Measurements from ENCODE around the gene ADAMTSL1. TPM values are rescaled to one million over a fixed set of nuclear protein-coding genes. Genes with fewer than 3 reads are reported as not detected.

The ADAMTSL1 gene
- total and polyA plus RNA-seq, 2 donors (not counting 3 experiments of a cell fraction or from before 2014, with no cell fraction given): 15.0 to 18.4 TPM

- DNase-seq (ENCODE audit: low read depth, low spot score): no peak
- no peak overlapping the region for H3K4me3 ChIP-seq (replicated peaks in 1 of 3; ENCODE audit: insufficient read depth in 1 of 3, low read depth in 1 of 3, low read length in 3 of 3)
- H3K9me1 ChIP-seq (replicated peaks; ENCODE audit: control insufficient read depth, extremely low read depth, insufficient read depth, low read length): no peaks in the 10 kb centered on the region
- no peaks in the 10 kb centered on the region for H3K27me3 ChIP-seq (ENCODE audit: control insufficient read depth in 2 of 2, insufficient read depth in 2 of 2, low read length in 2 of 2)
- CTCF ChIA-PET: no interaction called here
- no peaks in the 10 kb centered on the region for H3K36me3 ChIP-seq (ENCODE audit: control insufficient read depth in 2 of 2, extremely low read depth in 1 of 2, insufficient read depth in 2 of 2, low read length in 2 of 2)
- no peak overlapping the region for H3K9ac ChIP-seq (replicated peaks; ENCODE audit: extremely low read depth, insufficient read depth, low read length)
- H3K4me2 ChIP-seq (ENCODE audit: insufficient read depth, low read length): no peak overlapping the region
- H3K27ac ChIP-seq (ENCODE audit: insufficient read depth, low read depth, low read length): no peak overlapping the region
- no peak overlapping the region for H2AFZ ChIP-seq (ENCODE audit: low read depth, low read length)
- POLR2A ChIA-PET: no interaction called here
- intact Hi-C loops (cut with micrococcal nuclease) (no loop called here), dilution Hi-C loops (cut with MboI; ENCODE audit: extremely low pct_ligation_motif_present, low sequenced_read_pairs) (no loop called here)
- H3K79me2 ChIP-seq (ENCODE audit: control insufficient read depth, insufficient read depth, low read length): peaks cover 6% of the 10 kb centered on the region
- H4K20me1 ChIP-seq (replicated peaks; ENCODE audit: control insufficient read depth, extremely low read depth, insufficient read depth, low read length): no peaks in the 10 kb centered on the region
- no TSS peak for BruUV-seq (replicated peaks)
- TF ChIP-seq GATA2 (IDR thresholded peaks at IDR 0.05; ENCODE audit: insufficient read depth, insufficient read length, low read depth, low read length): no peak
- no peak for TF ChIP-seq POLR2A (IDR thresholded peaks at IDR 0.05; ENCODE audit: low read depth, low read length)
- TF ChIP-seq MYC (IDR thresholded peaks at IDR 0.05; ENCODE audit: low read depth, low read length): no peak
- TF ChIP-seq MAX (IDR thresholded peaks at IDR 0.05; ENCODE audit: insufficient read depth, insufficient read length): no peak
- TF ChIP-seq CTCF (IDR thresholded peaks at IDR 0.05; ENCODE audit: extremely low read depth in 1 of 2, insufficient read depth in 1 of 2, low read depth in 1 of 2, low read length in 2 of 2): no peak
- no peak for TF ChIP-seq POLR2AphosphoS5 (IDR thresholded peaks at IDR 0.05; ENCODE audit: insufficient read depth, low read depth, low read length)
- no peak for TF ChIP-seq FOS (IDR thresholded peaks at IDR 0.05; ENCODE audit: borderline replicate concordance, insufficient read depth, low read length)
- no peak for TF ChIP-seq EZH2 (IDR thresholded peaks at IDR 0.05; ENCODE audit: borderline replicate concordance, low read depth, low read length, severe bottlenecking)
- no peak for TF ChIP-seq JUN (IDR thresholded peaks at IDR 0.05; ENCODE audit: borderline replicate concordance, insufficient read depth, insufficient read length, low read depth)
- no peaks in the 10 kb centered on the region for H3K9me3 ChIP-seq (replicated peaks; ENCODE audit: control insufficient read depth, insufficient read depth, low read length)
- peaks cover 20% of the 10 kb centered on the region for H3K4me1 ChIP-seq (ENCODE audit: control insufficient read depth, extremely low read depth, insufficient read depth, low read length)
- FAIRE-seq: no peak
Measured at GRCh38 chr9:18568973-18569372, 95.0 kb downstream of the ADAMTSL1 start.
